GM21786 (cell line): ENCODE data around the gene SPEF2.

Source experiments
- ATAC-seq: cut with Tn5 transposase; IDR thresholded peaks from one replicate; pipeline ENCODE4 v1.9.1; 2021; ENCODE audit not compliant: unreplicated experiment

SPEF2 gene

DNA sequence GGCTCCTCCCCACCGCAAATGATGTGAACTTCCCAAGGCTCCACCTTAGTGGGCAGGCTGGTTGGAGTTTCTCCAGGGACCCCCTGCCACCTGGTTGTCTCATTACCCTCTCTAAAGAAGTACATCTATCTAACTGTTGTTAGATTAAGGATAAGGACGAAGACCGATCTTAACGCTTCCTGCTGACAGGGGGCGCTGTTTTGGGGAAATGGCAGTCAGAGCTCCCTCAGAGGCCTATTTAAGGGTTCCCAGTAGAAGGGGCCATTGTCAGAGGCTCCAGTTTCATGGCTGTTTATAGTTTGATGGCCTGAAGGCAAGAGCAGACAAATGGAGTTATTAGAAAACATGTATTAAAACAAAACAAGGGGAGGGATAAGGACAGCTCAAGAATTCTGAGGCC is 100.1 kb downstream of the SPEF2 start:
- no peak for ATAC-seq

DNA sequence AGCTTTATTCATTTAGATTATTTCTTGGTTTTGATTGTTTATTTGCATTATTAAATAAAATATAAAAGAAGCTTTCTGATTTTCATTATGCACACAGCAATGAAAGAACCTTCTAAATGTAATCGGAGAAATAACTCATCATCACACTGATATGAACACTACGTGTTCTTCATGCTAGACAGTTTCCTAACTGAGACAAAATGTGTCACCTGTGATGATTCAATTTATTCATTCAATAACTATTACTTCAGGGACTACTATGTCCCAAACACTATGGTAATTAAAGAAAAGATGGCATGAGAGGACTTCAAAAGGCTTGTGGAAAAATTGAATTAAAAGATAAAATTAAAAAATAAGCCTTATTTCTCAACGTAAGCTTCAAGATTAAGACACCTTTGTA is 118.1 kb downstream of the SPEF2 start:
- no peak for ATAC-seq

DNA sequence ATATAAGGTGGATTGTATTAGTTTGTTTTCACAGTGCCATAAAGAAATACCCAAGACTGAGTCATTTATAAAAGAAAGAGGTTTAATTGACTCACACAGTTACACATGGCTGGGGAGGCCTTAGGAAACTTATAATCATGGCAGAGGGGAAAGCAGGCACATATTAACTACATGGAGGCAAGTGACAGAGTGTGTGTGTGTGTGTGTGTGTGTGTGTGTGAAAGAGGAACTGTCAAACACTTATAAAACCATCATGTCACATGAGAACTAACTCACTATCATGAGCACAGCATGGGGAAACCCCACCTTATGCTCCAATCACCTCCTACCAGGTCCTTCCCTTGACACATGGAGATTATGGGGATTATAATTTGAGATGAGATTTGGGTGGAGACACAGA is 118.6 kb downstream of the SPEF2 start:
- ATAC-seq: no peak

DNA sequence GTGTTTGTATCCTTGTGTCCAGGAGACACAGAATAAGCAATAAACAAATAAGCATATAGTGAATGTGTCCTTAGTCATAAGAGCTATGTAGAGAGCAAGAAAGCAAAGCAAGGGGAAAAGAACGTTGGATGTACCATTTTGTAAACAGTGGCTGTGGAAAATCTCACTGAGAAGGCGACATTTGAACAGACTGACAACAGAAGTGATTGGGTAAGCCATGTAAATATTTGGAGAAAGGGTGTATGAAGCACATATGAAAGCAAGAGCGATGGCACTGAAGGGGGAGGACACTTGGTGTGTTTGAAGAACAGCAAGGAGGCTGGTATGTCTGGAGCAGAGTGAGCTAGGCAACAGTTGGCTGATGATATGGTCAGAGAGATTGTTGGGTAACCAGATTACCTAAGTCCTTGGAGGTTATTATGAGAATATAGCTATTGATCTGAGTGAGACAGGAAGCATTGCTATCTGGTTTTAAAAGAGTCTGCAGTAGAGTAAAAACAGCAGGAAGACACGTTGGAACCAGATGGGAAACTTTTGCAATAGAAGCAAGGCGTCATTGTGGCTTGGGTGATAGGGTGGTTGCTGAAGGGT is 123.6 kb downstream of the SPEF2 start:
- ATAC-seq: no peak

DNA sequence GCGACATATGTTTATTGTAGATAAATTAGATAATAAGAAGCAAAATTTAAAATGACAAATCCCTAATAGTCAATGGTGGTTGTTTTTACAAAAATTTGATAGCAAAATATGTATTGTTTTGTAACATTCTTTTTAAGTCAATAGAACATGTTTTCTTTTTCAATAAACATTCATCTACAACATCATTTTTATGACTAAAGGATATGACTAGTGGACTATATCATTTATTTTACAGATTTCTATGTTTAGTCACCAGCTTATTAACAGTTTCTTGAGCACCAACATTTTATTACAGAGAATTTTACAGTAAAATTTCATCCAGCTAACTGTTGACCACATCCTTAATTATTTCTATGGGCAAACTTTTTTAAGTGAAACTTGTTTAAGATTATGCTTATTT is 124.3 kb downstream of the SPEF2 start:
- no peak for ATAC-seq

DNA sequence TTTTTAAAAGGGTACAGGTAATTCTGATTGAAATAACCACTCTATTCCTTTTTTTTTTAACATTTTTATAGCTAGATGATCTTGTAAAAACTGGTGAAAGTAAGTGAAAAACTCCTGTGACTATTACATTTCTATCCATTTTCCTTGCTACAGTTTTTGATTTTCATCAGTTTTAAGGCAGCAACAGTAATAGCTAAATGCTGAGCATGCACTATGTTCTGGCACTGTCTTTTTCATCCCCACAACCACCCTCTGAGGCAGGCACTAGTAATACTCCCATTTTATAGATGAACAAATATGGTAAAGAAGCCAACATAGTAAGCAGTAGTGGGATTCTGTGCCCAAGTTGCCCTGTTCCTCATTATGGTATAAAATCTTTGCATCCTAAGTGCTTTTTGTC is 126.0 kb downstream of the SPEF2 start:
- ATAC-seq: no peak

DNA sequence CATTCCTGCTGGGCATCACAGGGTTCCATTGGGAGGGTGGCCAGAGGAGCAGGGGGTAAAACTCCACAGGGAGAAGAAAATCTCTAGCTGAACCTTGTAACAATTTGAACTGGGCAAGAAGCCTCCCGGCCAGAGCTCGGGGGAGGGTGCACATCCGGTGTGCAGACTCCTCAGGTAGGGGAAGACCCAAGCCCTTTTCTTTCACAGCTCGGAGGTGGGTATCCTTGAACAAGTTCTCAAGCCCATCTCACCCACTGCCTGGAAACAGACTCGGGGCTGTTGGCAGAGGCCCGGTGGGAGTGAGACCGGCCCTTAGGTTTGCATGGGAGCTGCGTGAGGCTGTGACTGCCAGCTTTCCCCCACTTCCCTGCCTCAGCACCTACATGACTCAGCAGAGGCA is 127.5 kb downstream of the SPEF2 start:
- ATAC-seq: no peak

DNA sequence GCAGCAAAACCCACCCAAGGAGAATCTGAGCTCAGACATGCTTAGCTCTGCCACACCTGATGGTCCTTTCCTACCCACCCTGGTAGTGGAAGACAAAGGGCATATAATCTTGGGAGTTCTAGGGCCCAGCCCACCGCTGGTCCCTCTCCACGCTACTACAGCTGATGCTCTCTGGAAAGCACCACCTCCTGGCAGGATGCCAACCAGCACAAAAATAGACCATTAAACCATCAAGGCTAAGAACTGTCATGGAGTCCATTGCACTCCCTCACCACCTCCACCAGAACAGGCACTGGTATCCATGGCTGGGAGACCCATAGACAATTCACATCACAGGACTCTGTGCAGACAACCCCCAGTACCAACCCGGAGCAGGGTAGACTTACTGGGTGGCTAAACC is 128.0 kb downstream of the SPEF2 start:
- no peak for ATAC-seq

DNA sequence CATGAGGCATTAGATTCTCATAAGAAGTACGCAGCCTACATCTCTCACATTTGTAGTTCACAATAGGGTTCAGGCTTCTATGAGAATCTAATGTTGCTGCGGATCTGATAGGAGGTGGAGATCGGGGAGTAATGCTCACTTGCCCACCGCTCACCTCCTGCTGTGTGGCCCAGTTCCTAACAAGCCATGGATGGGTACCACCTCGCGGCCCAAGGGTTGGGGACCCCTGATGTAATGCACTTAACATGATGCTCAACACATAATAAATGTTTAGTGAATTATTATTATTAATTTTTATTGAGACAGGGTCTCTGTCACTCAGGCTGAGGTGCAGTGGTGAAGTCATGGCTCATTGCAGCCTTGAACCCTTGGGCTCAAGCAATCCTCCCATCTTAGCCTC is 134.3 kb downstream of the SPEF2 start:
- ATAC-seq: no peak

DNA sequence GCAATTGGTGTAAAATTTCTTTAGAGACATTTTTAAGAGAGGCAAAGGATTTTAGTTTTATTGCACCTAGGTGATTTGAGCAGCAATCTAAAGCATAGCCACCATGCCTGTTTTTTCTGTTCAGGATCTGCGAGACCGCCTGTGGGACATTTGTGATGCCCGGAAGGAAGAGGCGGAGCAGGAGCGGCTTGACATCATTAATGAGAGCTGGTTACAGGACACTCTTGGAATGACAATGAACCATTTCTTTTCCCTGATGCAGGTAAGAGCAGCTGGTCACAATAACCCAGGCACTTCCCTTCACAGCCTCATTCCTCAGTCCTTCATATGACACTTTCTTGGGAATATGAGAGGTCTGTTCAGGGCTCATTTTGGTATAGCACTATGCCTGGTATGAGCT is 135.8 kb downstream of the SPEF2 start:
- ATAC-seq: no peak

DNA sequence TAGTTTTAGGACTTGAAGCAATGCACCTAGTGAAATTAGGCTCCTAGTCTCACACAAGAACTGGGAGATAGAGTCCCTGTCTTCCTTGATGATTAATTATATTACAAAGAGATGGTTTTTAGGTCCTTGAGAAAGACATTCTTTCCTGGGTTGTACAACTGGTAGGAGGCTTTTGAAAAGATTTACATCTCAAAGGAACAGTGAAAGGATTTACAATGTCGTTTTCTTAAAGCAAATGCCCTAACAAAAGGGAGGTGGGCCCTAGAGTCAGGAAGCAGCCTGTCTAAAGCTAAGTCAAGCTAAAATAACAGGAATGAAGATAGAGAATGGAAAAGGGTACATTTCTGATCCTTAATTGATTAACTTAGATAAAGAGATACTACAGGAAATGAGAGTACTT is 136.8 kb downstream of the SPEF2 start:
- ATAC-seq: no peak

DNA sequence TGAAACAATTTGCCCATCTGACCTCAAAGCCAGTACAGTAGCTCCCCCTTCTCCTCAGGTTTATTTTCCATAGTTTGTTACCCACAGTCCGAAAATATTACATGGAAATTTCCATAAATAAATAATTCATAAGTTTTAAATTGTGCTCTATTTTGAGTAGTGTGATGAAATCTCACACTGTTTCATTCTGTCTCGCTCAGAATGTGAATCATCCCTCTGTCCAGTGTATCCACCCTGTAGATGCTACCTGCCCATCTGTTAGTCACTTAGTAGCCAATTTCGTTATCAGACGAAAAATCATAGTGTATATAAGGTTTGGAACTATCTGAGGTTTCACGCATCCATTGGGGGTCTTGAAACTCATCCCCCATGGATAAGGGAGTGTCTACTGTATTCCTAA is 138.3 kb downstream of the SPEF2 start:
- no peak for ATAC-seq

DNA sequence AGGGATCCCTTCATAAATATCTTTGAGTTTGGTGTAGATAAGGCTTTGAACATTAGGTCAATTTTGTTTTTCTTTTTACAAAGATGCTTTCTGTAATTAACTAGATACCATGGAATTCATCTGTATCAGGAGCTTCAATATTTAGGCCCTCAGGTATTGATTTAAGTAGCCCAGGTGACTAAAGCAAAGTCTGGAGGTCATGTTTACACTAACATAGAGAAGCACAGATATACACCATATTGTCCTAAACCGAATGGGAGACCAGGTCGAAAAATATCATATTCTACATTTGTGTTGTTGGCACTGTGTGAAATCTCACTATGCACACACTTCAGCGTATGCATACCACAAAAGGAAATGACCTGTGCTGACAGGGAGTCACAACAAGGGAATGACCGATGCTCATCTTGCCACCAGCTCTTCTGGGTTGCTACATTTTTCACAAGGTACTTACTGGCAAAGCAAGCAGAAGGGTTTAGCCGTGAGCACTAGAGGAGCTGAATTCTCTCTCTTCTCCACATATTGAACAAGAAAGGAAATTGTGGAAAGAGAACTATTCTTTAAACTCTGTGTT is 140.6 kb downstream of the SPEF2 start:
- ATAC-seq: no peak

DNA sequence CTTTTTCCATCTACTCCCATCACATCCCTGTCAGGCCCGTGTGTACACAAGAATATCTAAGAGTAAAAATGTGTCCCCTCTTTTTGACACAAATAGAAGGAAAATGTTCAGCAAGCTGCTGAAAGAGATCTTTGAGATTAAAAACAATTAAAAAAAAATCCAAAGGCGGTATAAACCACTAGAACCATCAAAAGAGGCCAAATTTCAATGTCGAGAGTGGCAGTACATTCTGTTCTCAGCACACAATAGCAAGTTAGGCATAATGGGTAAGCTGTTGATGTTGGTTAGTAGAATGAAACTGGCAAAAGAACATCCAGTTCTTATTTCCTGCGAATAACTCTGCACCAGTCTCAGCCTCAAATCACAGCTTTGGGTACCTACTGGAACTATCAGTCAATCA is 143.9 kb downstream of the SPEF2 start:
- ATAC-seq: no peak

DNA sequence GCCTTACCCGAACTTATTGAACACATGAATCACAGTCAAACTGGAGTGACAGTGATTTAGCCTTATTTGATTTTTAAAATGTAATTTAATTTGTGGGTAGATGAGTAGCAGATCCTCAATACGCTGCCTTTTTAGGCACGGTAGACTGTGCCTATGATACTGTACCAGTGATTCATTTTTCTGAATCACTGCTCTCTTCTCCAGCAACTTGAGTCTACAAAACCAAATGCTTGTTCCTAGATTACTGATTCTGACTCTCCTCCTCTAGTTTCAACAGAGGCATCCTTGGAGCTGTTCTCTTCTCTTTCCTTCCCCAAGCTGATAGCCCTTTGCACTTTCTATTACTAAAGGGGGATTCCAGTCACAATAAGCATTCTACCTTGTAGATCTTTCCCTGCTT is 144.7 kb downstream of the SPEF2 start:
- no peak for ATAC-seq

DNA sequence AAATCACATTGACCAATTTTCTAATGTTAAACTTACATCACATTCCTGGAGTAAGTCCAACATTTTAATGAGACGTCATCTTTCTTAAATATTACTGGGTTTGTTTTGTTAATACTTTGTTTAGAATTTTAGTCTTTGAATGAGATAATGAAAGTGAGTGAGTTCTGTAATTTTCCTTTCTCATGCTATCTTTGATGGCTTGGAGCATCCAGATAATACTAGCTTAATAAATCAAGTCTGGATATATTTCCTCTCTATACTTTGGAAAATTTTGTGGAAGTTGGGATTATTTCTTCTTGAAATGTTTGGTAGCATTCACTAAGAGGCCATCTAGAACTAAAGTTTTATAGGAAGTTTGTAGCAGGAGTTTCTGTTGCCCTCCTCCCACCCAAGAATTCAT is 148.3 kb downstream of the SPEF2 start:
- no peak for ATAC-seq

DNA sequence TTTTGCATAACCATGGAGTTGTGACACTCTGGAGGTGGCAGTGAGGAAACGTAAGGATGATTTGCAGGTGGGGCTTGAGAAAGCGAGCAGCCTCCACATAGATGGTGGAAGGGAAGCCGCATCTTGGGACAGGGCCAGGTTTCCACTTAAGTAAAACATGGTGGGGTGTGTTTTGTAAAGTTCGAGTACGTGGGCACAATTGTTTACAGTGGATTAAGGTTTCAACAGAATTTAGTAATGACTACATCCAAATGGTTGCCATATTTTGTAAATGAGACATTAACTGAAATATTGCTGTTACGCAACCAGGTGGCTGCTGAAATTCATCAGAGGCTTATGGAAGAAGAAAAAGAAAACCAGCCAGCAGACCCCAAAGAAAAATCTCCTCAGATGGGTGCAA is 153.6 kb downstream of the SPEF2 start:
- ATAC-seq: no peak

DNA sequence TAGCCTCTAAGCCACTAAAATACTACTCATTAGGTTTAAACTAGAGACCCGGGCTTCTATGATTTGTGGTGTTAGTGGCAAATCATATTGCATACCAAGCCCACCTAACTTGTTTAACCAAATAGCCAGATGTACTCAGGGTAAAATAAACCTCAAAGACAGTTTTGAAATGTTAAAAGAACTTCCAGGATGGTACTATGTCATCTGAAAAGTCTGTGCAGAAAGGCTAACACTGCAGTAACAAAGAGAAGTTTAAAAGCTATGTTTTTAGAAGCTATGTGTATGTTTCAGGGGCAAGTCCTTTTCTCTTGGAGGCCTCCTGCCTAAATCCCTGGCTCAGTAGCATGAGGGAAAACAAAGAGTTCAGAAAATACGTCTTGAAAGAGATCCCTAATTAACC is 154.2 kb downstream of the SPEF2 start:
- ATAC-seq: no peak

DNA sequence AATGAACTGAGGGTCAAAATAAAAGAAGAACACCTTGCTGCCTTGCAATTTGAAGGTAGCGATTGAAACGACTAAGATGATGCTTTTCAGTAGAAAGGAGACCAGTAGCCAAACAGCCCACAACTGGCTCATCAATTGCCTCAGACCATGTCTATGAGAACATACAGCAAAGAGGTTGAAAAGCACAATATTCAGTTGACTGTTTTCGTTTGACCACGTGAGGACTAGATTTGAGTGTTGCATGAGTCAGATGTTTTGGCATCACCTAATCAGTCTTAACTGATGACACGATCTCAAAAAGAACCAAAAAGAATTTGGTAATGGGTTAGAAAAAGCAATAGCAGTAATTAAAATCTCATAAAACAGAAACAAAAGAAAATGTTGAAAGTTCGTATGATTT is 156.3 kb downstream of the SPEF2 start:
- no peak for ATAC-seq

DNA sequence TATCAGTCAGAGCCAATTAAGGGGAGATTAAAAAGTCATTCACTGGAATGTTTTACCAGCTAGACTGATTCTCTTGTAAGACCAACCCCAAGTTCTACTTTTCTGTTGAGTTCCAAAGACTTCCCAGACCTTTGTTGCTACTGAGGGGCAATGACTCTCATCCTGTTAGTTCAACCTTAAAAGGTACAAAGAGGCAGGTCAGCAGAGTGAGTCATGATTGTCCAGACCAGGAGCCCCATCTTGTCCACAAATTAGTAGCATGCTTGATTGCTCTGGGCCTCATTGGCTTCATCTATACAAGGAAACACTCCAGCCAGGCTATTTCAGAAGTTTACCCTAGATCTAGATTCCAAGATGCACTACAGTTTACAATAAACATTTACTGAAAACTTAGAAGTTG is 159.1 kb downstream of the SPEF2 start:
- ATAC-seq: no peak

DNA sequence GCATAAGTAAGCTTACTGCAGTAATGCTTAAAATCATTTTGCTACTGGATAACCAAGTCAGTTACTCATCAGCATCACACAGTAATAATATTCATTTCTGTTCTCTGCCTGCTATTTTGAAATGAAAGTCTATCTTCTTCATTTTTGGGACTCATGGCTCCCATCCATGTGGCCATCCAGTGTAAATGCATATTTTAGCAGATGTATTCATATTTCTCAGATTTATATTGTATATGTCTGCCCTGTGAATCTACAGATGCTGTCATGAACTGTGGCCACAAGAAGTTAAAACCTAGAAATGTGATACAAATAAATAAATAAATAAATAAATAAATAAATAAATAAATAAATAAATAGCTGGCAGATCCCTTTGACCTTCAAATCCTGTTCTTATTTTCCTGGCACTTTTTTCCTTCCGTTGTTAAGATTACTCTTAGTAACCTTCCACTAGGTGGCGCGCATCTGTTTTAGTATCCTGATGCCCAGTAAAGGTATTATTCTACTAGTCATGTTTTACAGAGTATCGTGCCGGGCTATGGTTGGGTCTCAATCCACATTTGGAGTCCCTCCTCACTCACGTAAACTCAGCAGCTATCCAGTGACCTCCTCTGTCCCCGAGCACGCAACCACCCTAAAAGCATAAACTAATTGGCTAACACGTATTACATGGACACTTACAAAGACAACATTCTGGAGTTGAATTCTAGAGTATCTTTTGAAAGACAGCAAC is 159.9 kb downstream of the SPEF2 start:
- no peak for ATAC-seq

DNA sequence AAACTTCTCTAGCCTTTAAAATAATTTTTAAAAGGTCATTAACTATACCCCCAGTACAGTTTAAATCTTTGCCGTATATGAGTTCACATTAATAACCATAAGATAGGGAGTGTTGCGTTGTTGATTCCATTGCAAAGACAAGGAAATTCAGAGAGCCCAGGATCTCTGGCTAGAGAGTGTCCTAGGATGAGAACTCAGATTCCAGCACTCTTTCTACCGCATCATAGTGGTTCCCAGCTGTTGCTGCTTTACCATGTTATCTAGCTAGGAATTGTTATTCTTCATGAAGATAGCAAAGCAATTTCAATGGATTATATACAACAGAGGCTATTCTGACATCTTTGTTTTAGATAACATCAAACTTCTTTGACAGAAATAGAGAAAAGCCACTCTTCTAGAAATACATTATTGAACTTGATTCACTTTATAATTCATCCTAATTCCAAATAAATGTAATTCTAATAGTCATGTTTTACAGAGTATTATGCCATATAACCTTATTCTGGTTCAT is 160.7 kb downstream of the SPEF2 start:
- no peak for ATAC-seq

DNA sequence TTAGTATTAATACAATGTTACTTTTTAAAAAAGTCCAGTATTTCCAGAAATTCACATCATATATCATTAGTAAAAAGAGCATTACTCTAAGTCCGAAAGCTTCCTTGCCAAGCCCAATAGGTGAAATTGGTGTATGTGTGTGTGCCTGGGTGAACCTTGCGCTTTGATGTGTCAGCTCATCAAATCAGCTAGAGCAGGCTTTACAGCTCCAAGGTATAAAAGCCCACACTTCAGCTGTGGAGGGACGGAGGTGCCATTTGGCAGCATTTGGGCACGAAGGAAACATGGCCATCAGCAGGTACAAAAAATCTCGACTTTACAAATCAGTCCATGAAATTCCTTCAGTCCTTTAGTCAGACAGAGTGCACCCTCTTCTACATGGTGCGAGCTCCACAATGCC is 162.6 kb downstream of the SPEF2 start:
- ATAC-seq: no peak
